ENCODE results near the gene PTK6. TPM values are rescaled to one million over a fixed set of nuclear protein-coding genes. Genes with fewer than 3 reads are reported as not detected.
A peak's percentile ranks its signal among the peaks of the same experiment; 100 is the strongest.

PTK6 gene
- total RNA-seq, 2 experiments from 2014 or later = 0.34 TPM; not detected in 1

GRCh38 chr20:63505723-63506122 is 31.5 kb downstream of the PTK6 start:
- Mint-ChIP-seq H3K36me3 (ENCODE audit: low read depth) (no peaks in the 10 kb centered on the region), H3K4me1 (ENCODE audit: low read depth) (peaks cover 10% of the 10 kb centered on the region), H3K27me3 (ENCODE audit: low read depth) (peaks cover 22% of the 10 kb centered on the region), H3K27ac (no peak overlapping the region), H3K9me3 (ENCODE audit: insufficient read depth) (no peaks in the 10 kb centered on the region), H3K4me3 (no peak overlapping the region)
- ChIA-PET POLR2A (interaction anchor here (0.5 kb wide), 1 partner anchor 484 kb away, joined by 3 read pairs; no protein-coding TSS in a partner anchor), CTCF (interaction anchor here (1.5 kb wide), 1 partner anchor 10 kb away, joined by 5 read pairs; no protein-coding TSS in a partner anchor)
- DNase-seq (no peak), ATAC-seq (no peak)

GRCh38 chr20:63505281-63505680 is 31.9 kb downstream of the PTK6 start:
- peaks cover 23% of the 10 kb centered on the region for H3K27me3 Mint-ChIP-seq (ENCODE audit: low read depth)
- ATAC-seq = no peak
- POLR2A ChIA-PET = interaction anchor here (0.5 kb wide), 1 partner anchor 485 kb away, joined by 3 read pairs; no protein-coding TSS in a partner anchor

GRCh38 chr20:63504642-63505041 is 32.5 kb downstream of the PTK6 start:
- POLR2A ChIA-PET = no interaction called here
- Mint-ChIP-seq H3K27ac (no peak overlapping the region), H3K4me1 (ENCODE audit: low read depth) (peaks cover 10% of the 10 kb centered on the region), H3K36me3 (ENCODE audit: low read depth) (no peaks in the 10 kb centered on the region), H3K4me3 (no peak overlapping the region), H3K9me3 (ENCODE audit: insufficient read depth) (no peaks in the 10 kb centered on the region), H3K27me3 (ENCODE audit: low read depth) (peaks cover 25% of the 10 kb centered on the region)
- DNase-seq (no peak), ATAC-seq (no peak)
- CTCF ChIA-PET = interaction anchor here (1.5 kb wide), 1 partner anchor 9 kb away, joined by 5 read pairs; no protein-coding TSS in a partner anchor

More at GRCh38 chr20:63505281-63505680, 31.9 kb downstream of the PTK6 start:
- DNase-seq = no peak
- Mint-ChIP-seq H3K36me3 (ENCODE audit: low read depth) (no peaks in the 10 kb centered on the region), H3K4me1 (ENCODE audit: low read depth) (peaks cover 10% of the 10 kb centered on the region), H3K9me3 (ENCODE audit: insufficient read depth) (no peaks in the 10 kb centered on the region), H3K27ac (no peak overlapping the region), H3K4me3 (no peak overlapping the region)
- CTCF ChIA-PET = interaction anchor here (1.5 kb wide), 1 partner anchor 9 kb away, joined by 5 read pairs; no protein-coding TSS in a partner anchor

- POLR2A ChIA-PET = no interaction called here
- Mint-ChIP-seq H3K36me3 (ENCODE audit: low read depth) (no peaks in the 10 kb centered on the region), H3K27me3 (ENCODE audit: low read depth) (peaks cover 22% of the 10 kb centered on the region), H3K4me3 (no peak overlapping the region), H3K9me3 (ENCODE audit: insufficient read depth) (no peaks in the 10 kb centered on the region), H3K4me1 (ENCODE audit: low read depth) (peaks cover 10% of the 10 kb centered on the region), H3K27ac (no peak overlapping the region)
- CTCF ChIA-PET = no interaction called here
- no peak for ATAC-seq
- DNase-seq = no peak
These were observed 33.7 kb downstream of the PTK6 start for GRCh38 chr20:63503524-63503923.

GRCh38 chr20:63502671-63503172 is 34.5 kb downstream of the PTK6 start:
- no peak for ATAC-seq
- H3K27ac Mint-ChIP-seq = no peak overlapping the region
- no peak for DNase-seq
- H3K27me3 Mint-ChIP-seq (ENCODE audit: low read depth) = peaks cover 17% of the 10 kb centered on the region
- H3K4me3 Mint-ChIP-seq = no peak overlapping the region
- ChIA-PET CTCF (no interaction called here), POLR2A (no interaction called here)
- peaks cover 4% of the 10 kb centered on the region for H3K4me1 Mint-ChIP-seq (ENCODE audit: low read depth)
- H3K36me3 Mint-ChIP-seq (ENCODE audit: low read depth) = no peaks in the 10 kb centered on the region
- no peaks in the 10 kb centered on the region for H3K9me3 Mint-ChIP-seq (ENCODE audit: insufficient read depth)

- ChIA-PET CTCF (no interaction called here), POLR2A (no interaction called here)
- DNase-seq = no peak
- H3K9me3 Mint-ChIP-seq (ENCODE audit: insufficient read depth) = no peaks in the 10 kb centered on the region
- no peaks in the 10 kb centered on the region for H3K36me3 Mint-ChIP-seq (ENCODE audit: low read depth)
- ATAC-seq = no peak
- H3K27me3 Mint-ChIP-seq (ENCODE audit: low read depth) = peaks cover 22% of the 10 kb centered on the region
- no peak overlapping the region for H3K27ac Mint-ChIP-seq
- no peak overlapping the region for H3K4me3 Mint-ChIP-seq
- H3K4me1 Mint-ChIP-seq (ENCODE audit: low read depth) = peaks cover 4% of the 10 kb centered on the region
These were observed 35.1 kb downstream of the PTK6 start for GRCh38 chr20:63501818-63502670.

GRCh38 chr20:63500902-63501817 is 36.0 kb downstream of the PTK6 start:
- peaks cover 25% of the 10 kb centered on the region for H3K27me3 Mint-ChIP-seq (ENCODE audit: low read depth)
- peaks cover 7% of the 10 kb centered on the region for H3K4me1 Mint-ChIP-seq (ENCODE audit: low read depth)
- POLR2A ChIA-PET = no interaction called here
- no peaks in the 10 kb centered on the region for H3K36me3 Mint-ChIP-seq (ENCODE audit: low read depth)
- H3K27ac Mint-ChIP-seq = peak overlapping the region; percentile 46
- DNase-seq (no peak), ATAC-seq (no peak)
- H3K9me3 Mint-ChIP-seq (ENCODE audit: insufficient read depth) = no peaks in the 10 kb centered on the region
- H3K4me3 Mint-ChIP-seq = no peak overlapping the region
- CTCF ChIA-PET = no interaction called here

GRCh38 chr20:63500151-63500901 is 36.9 kb downstream of the PTK6 start:
- ChIA-PET CTCF (no interaction called here), POLR2A (no interaction called here)

GRCh38 chr20:63499338-63499969 is 37.7 kb downstream of the PTK6 start:
- Mint-ChIP-seq H3K4me1 (ENCODE audit: low read depth) (peaks cover 8% of the 10 kb centered on the region), H3K36me3 (ENCODE audit: low read depth) (no peaks in the 10 kb centered on the region), H3K4me3 (no peak overlapping the region), H3K27me3 (ENCODE audit: low read depth) (peaks cover 25% of the 10 kb centered on the region), H3K27ac (no peak overlapping the region), H3K9me3 (ENCODE audit: insufficient read depth) (no peaks in the 10 kb centered on the region)
- ChIA-PET POLR2A (no interaction called here), CTCF (no interaction called here)
- peak; percentile 21 for ATAC-seq
- no peak for DNase-seq

More at GRCh38 chr20:63500151-63500901, 36.9 kb downstream of the PTK6 start:
- no peaks in the 10 kb centered on the region for H3K9me3 Mint-ChIP-seq (ENCODE audit: insufficient read depth)
- no peak overlapping the region for H3K4me3 Mint-ChIP-seq
- DNase-seq (no peak), ATAC-seq (no peak)
- peaks cover 8% of the 10 kb centered on the region for H3K4me1 Mint-ChIP-seq (ENCODE audit: low read depth)
- H3K36me3 Mint-ChIP-seq (ENCODE audit: low read depth) = no peaks in the 10 kb centered on the region
- H3K27me3 Mint-ChIP-seq (ENCODE audit: low read depth) = peaks cover 25% of the 10 kb centered on the region
- no peak overlapping the region for H3K27ac Mint-ChIP-seq

- peak; percentile 39 for DNase-seq
These were observed 38.2 kb downstream of the PTK6 start, which contains the start of gene EEF1A2 for GRCh38 chr20:63498960-63499337. EEF1A2 (minus strand) TSS chr20:63499083; CDS start chr20:63497763, 1,320 bp downstream.

More at GRCh38 chr20:63498960-63499337, 38.2 kb downstream of the PTK6 start, which contains the start of gene EEF1A2:
- peaks cover 24% of the 10 kb centered on the region for H3K27me3 Mint-ChIP-seq (ENCODE audit: low read depth)
- H3K27ac Mint-ChIP-seq = no peak within 1 kb of the TSS
- ATAC-seq = peak; percentile 57
- H3K36me3 Mint-ChIP-seq (ENCODE audit: low read depth) = no peaks in the 10 kb centered on the region
- no peaks in the 10 kb centered on the region for H3K9me3 Mint-ChIP-seq (ENCODE audit: insufficient read depth)
- CTCF ChIA-PET = no interaction called here
- no peak within 1 kb of the TSS for H3K4me3 Mint-ChIP-seq
- H3K4me1 Mint-ChIP-seq (ENCODE audit: low read depth) = peaks cover 8% of the 10 kb centered on the region
- POLR2A ChIA-PET = no interaction called here

Measured in activated CD8-positive, alpha-beta T cell treated with anti-CD3 and anti-CD28 coated beads, Interleukin-2, amount 10 ng/mL, durations not matched to agents 7 days and 5 days (primary cell).